Spleen (tissue), 13 donors: ENCODE results near the gene ELL3. TPM values are rescaled to one million over a fixed set of nuclear protein-coding genes. Genes with fewer than 3 reads are reported as not detected.
"Not testable (repeated sequence)": the region's sequence is repeated elsewhere in the genome, so short reads cannot be mapped to it uniquely, and the experiment has no call there.

Source experiments
- DNase-seq: peaks from one replicate; pipeline ENCODE4 v3.0.0-alpha.2; 2020
- H3K27ac ChIP-seq, 8 donors: fragments of 200-600 bp; sonication (generic) in 7 of 8; 1 replicate in 4 of 8; 2 replicates in 4 of 8; pipeline versions ENCODE4 v1.5.0 to v1.8.0; 2016 to 2021; ENCODE audit warnings: inconsistent platforms in 4 of 8, mild to moderate bottlenecking in 4 of 8, moderate library complexity in 1 of 8
- H3K27me3 ChIP-seq, 7 donors: fragments of 200-600 bp; sonication (generic) in 6 of 7; replicated peaks in 1 of 7; 1 replicate in 4 of 7; 2 replicates in 3 of 7; pipeline versions ENCODE4 v1.5.0 to v1.8.0; 2016 to 2021; ENCODE audit warnings: inconsistent platforms in 3 of 7, mild to moderate bottlenecking in 1 of 7
- H3K36me3 ChIP-seq, 6 donors: fragments of 200-600 bp; sonication (generic) in 5 of 6; 1 replicate in 4 of 6; 2 replicates in 2 of 6; pipeline versions ENCODE4 v1.5.0 to v1.8.0; 2016 to 2021; ENCODE audit warnings: inconsistent platforms in 2 of 6
- H3K4me1 ChIP-seq, 6 donors: fragments of 200-600 bp; sonication (generic) in 5 of 6; 1 replicate in 3 of 6; 2 replicates in 3 of 6; pipeline versions ENCODE4 v1.5.0 to v1.8.0; 2016 to 2021; ENCODE audit warnings: inconsistent platforms in 3 of 6
- H3K4me3 ChIP-seq, 8 donors: fragments of 200-600 bp; sonication (generic) in 7 of 8; 1 replicate in 4 of 8; 2 replicates in 4 of 8; pipeline versions ENCODE4 v1.5.0 to v1.8.0; 2016 to 2021; ENCODE audit warnings: inconsistent platforms in 4 of 8, mild to moderate bottlenecking in 4 of 8, moderate library complexity in 2 of 8
- H3K9me3 ChIP-seq, 8 donors: fragments of 200-600 bp; sonication (generic) in 7 of 8; 1 replicate in 4 of 8; 2 replicates in 4 of 8; pipeline versions ENCODE4 v1.5.0 to v1.8.0; 2016 to 2021; ENCODE audit warnings: inconsistent platforms in 4 of 8
- CTCF ChIP-seq, 11 experiments: fragments of 200-600 bp in 7 of 11; fragments of 450-650 bp in 4 of 11; sonication (generic) in 4 of 11; IDR thresholded peaks in 8 of 11; conservative IDR thresholded peaks in 3 of 11; 1 replicate in 7 of 11; 2 replicates in 4 of 11; pipeline versions ENCODE4 v1.4.0 to v1.8.0; 2016 to 2021; ENCODE audit warnings: antibody characterized with exemption in 11 of 11, inconsistent platforms in 4 of 11, mild to moderate bottlenecking in 1 of 11
- POLR2A ChIP-seq, 3 donors: fragments of 450-650 bp; IDR thresholded peaks; one replicate each; pipeline ENCODE4 v1.5.1; 2017; ENCODE audit warnings: antibody characterized with exemption in 3 of 3, mild to moderate bottlenecking in 1 of 3
- POLR2AphosphoS5 ChIP-seq, 3 donors: sonication (generic); formaldehyde crosslinking; IDR thresholded peaks; one replicate each; pipeline ENCODE4 v1.5.1; 2017; ENCODE audit warnings: antibody characterized with exemption in 3 of 3
- WGBS, 5 donors: extraction: QIAGEN DNeasy Blood & Tissue Kit in 3 of 5; methylation state at CpG; one replicate each; pipeline versions ENCODE4 v1.1.5 to v1.1.7; 2013 to 2018; 5-methylcytosine and 5-hydroxymethylcytosine counted together
- intact Hi-C: fragments of 100-400 bp; cut with DNase I; formaldehyde crosslinking; loops from one replicate; pipeline ENCODE4 v1.15.0; 2023; ENCODE audit warnings: low total_unique reads
- long read RNA-seq, 2 donors: transcript quantifications; one replicate each; lab custom pipeline, GENCODE V29; 2026
- polyA plus RNA-seq, 3 donors: library from polyadenylated mRNA; stranded (reverse); fragments of 200-250 nt; gene quantifications; one replicate each; pipeline ENCODE4 v1.2.1, GENCODE V29; 2013
- total RNA-seq, 7 donors: library from RNA; depleted of rRNA in 3 of 7; stranded (reverse); fragments of >200 nt in 3 of 7; fragmentation: NEBNext Ultra II Directional in 4 of 7; extraction: Animal tissue kit (Norgen Biotek cat#: 25700) in 4 of 7; gene quantifications; one replicate each; pipeline versions ENCODE4 v1.1.0 to v1.2.1, GENCODE V29; 2016 to 2021
- donor health status: healthy with polysubstance abuse.
- donor health status: DM: no; HTN: no; CAD: no; lungs with moderate emphysema.
- donor health status: DM: no; HTN: no; CAD: no.
- donor health status: Bipolar disorder and iron deficiency.
- donor health status: healthy.
- donor health status: DM: no; HTN: no; CAD: no.
- donor health status: DM: yes; HTN: yes; CAD: no.

Gene ELL3
- total RNA-seq (1 to 10 TPM; 1.7 to 9.8 (median 3.0) TPM), polyA plus RNA-seq (10 to 100 TPM in 1 of 3 donors, 1 to 10 TPM in 2; 5.1 to 44.4 (median 6.0) TPM)
- long read RNA-seq, donor 1: 0 reads
- long read RNA-seq, donor 2: 0 reads

- intact Hi-C loops: no loop called here
- Histone ChIP-seq H3K27ac (peak within 1 kb of the TSS; percentile 83 to 91 (median 86)), H3K27me3 (no peaks in the 10 kb centered on the region), H3K36me3 (peaks cover 0 to 26% (median 22%) of the 10 kb centered on the region in 6 donors), H3K4me1 (peaks cover 8 to 40% (median 25%) of the 10 kb centered on the region in 6 donors), H3K4me3 (peak within 1 kb of the TSS; percentile 47 to 80 (median 66)), H3K9me3 (no peaks in the 10 kb centered on the region)
- 0 to 1% (median 0%) methylated on average over 19 to 41 of the region's 41 CpGs for WGBS, 5 donors
- DNase-seq: peak; percentile 95
- TF ChIP-seq CTCF (IDR thresholded peaks at IDR 0.05 in 8 of 11, conservative IDR thresholded peaks at IDR 0.05 in 3 of 11) (no peak), POLR2AphosphoS5 (IDR thresholded peaks at IDR 0.05) (peak; percentile 44 to 50 (median 49))
These were observed at the start of gene ELL3 for GRCh38 chr15:43776718-43777266. ELL3 (minus strand) TSS chr15:43776966; CDS start chr15:43776901, 65 bp downstream.

GRCh38 chr15:43826029-43826507, 49.3 kb upstream of the ELL3 start:
- Histone ChIP-seq H3K4me3 (peak overlapping the region in 7 of 8 donors; percentile 48 to 80 (median 61)), H3K27me3 (no peaks in the 10 kb centered on the region), H3K9me3 (no peaks in the 10 kb centered on the region), H3K36me3 (peaks cover 0 to 23% (median 0%) of the 10 kb centered on the region in 6 donors), H3K27ac (peak overlapping the region; percentile 58 to 87 (median 78)), H3K4me1 (peaks cover 31 to 93% (median 69%) of the 10 kb centered on the region in 6 donors)
- DNase-seq: no peak
- intact Hi-C loops: no loop called here
- TF ChIP-seq POLR2AphosphoS5 (IDR thresholded peaks at IDR 0.05) (no peak), CTCF (IDR thresholded peaks at IDR 0.05 in 8 of 11, conservative IDR thresholded peaks at IDR 0.05 in 3 of 11) (no peak), POLR2A (IDR thresholded peaks at IDR 0.05) (no peak)
- WGBS, 5 donors: 94 to 98% (median 95%) methylated on average over 11 of the region's 11 CpGs

- 94 to 97% (median 94%) methylated on average over 11 of the region's 11 CpGs for WGBS, 5 donors
- H3K9me3 ChIP-seq, intact Hi-C loops, DNase-seq, H3K27me3 ChIP-seq: not testable (repeated sequence)
- peak overlapping the region in 1 of 8 donors; percentile 77 for H3K4me3 ChIP-seq
- peaks cover 31 to 94% (median 75%) of the 10 kb centered on the region in 6 donors for H3K4me1 ChIP-seq
- peaks cover 0 to 25% (median 0%) of the 10 kb centered on the region in 6 donors for H3K36me3 ChIP-seq
- peak overlapping the region in 1 of 8 donors; percentile 94 for H3K27ac ChIP-seq
These were observed 48.5 kb upstream of the ELL3 start for GRCh38 chr15:43825305-43825704.

GRCh38 chr15:43824302-43825246, 47.8 kb upstream of the ELL3 start, which contains the start of gene MFAP1:
MFAP1 (minus strand) TSS chr15:43824690; CDS start chr15:43824569, 121 bp downstream.
- Histone ChIP-seq H3K36me3 (peaks cover 0 to 26% (median 0%) of the 10 kb centered on the region in 6 donors), H3K9me3 (no peaks in the 10 kb centered on the region), H3K4me1 (peaks cover 31 to 94% (median 81%) of the 10 kb centered on the region in 6 donors), H3K27me3 (no peaks in the 10 kb centered on the region), H3K27ac (peak within 1 kb of the TSS; percentile 81 to 94 (median 92)), H3K4me3 (peak within 1 kb of the TSS; percentile 59 to 86 (median 72))
- TF ChIP-seq CTCF (IDR thresholded peaks at IDR 0.05 in 8 of 11, conservative IDR thresholded peaks at IDR 0.05 in 3 of 11) (peak in 2 of 11 experiments; percentile 6 to 13), POLR2A (IDR thresholded peaks at IDR 0.05) (peak in 2 of 3 donors; percentile 65 to 84), POLR2AphosphoS5 (IDR thresholded peaks at IDR 0.05) (peak; percentile 74 to 99 (median 93))
- intact Hi-C loops: no loop called here
- DNase-seq: peak; percentile 95
- 8 to 9% (median 9%) methylated on average over 46 of the region's 46 CpGs for WGBS, 5 donors
